GM12874 (cell line): Measurements from ENCODE around the gene KLHL6.

ENCODE experiments used
- CTCF ChIP-seq: IDR thresholded peaks from 2 replicates; pipeline ENCODE4 v1.5.1; 2011; ENCODE audit warnings: low read depth, mild to moderate bottlenecking, control low read depth, low read length, moderate library complexity; ENCODE audit not compliant: insufficient read depth

Gene KLHL6

GRCh38 chr3:183546625-183547024 lies 8.9 kb downstream of the KLHL6 start:
- TF ChIP-seq CTCF, result no peak

- TF ChIP-seq CTCF, result no peak
Measured at GRCh38 chr3:183545708-183546107, 9.8 kb downstream of the KLHL6 start.

GRCh38 chr3:183542355-183542754 lies 13.2 kb downstream of the KLHL6 start:
- TF ChIP-seq CTCF, result no peak

- no peak for TF ChIP-seq CTCF
Measured at GRCh38 chr3:183541738-183542137, 13.8 kb downstream of the KLHL6 start.

- no peak for TF ChIP-seq CTCF
Measured at GRCh38 chr3:183541235-183541655, 14.3 kb downstream of the KLHL6 start.

- no peak for TF ChIP-seq CTCF
Measured at GRCh38 chr3:183540501-183541234, 14.8 kb downstream of the KLHL6 start.

- TF ChIP-seq CTCF, result no peak
Measured at GRCh38 chr3:183539811-183540210, 15.7 kb downstream of the KLHL6 start.
